Measurements from ENCODE around the gene CPT1C. TPM values are rescaled to one million over a fixed set of nuclear protein-coding genes. Genes with fewer than 3 reads are reported as not detected.

CPT1C gene
- total RNA-seq, 2 experiments from 2014 or later = 1.9 to 2.9 TPM

DNA sequence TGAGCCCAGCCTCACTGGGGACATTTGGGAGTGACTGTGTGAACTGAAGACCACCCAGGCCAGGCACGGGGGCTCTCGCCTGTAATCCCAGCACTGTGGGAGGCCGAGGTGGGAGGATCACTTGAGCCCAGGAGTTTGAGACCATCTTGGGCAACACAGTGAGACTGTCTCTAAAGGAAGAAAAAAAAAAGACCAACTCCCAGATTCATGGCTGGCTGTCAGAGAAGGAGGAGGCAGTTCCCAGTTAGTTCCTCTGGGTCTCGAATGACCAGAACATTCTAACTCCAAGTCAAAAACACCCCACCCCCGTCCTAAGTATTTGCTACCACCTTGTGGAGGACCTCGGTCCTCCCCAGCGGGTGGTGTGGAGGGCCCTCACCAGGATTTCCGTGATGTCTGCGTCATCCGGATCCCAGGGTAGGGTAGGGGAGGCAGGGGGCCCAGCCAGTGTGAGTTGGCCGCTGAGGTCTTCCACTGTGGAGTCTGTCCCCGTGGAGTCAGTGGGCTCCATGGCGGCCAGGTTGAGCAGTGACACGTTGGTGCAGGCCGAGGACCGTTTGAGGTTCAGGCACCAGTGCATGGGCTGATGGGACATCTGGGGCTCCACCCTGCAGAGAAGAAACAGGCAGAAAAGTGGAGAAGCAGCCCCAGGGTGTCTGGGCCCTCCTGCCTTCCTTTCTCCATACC lies 70.9 kb downstream of the CPT1C start:
- DNase-seq = no peak
- CTCF ChIA-PET = no interaction called here
- Mint-ChIP-seq H3K4me3 (peak overlapping the region; percentile 7), H3K27ac (peak overlapping the region; percentile 16), H3K9me3 (no peaks in the 10 kb centered on the region), H3K27me3 (no peaks in the 10 kb centered on the region), H3K36me3 (ENCODE audit: low read depth) (no peaks in the 10 kb centered on the region), H3K4me1 (peaks cover 12% of the 10 kb centered on the region)
- POLR2A ChIA-PET = interaction anchor here (1.4 kb wide), 1 partner anchor 15 kb away, joined by 3 read pairs; no protein-coding TSS in a partner anchor

DNA sequence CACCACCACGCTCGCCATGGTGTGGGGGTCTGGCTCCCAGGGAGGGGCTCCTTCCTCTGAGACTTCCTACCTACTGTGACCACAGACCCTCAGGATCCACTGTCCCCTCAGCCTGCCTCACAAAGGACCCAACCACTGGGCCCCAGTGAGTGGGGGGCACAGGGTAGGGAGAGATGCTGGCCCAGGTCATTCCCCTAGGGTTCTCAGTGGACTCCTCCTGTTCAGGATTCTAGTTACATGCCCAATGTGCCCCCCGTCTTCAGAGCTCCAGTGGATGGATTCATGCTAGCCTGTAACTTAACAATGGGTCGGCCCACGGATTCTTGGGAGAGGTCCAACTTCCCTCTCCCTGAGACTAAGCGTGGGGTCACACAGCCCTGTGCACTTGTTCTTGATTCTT lies 72.3 kb downstream of the CPT1C start, which contains the start of gene TSKS:
TSS of gene TSKS (minus strand) at position 77 of the 400 bp plus-strand sequence. CDS start at position 18, 59 bp downstream.
- Mint-ChIP-seq H3K27ac (peak within 1 kb of the TSS; percentile 16), H3K9me3 (no peaks in the 10 kb centered on the region), H3K4me1 (peaks cover 23% of the 10 kb centered on the region), H3K36me3 (ENCODE audit: low read depth) (peaks cover 3% of the 10 kb centered on the region), H3K27me3 (no peaks in the 10 kb centered on the region), H3K4me3 (no peak within 1 kb of the TSS)
- no peak for DNase-seq
- ChIA-PET CTCF (interaction anchor here (1.2 kb wide), 1 partner anchor 45 kb away, joined by 3 read pairs; no protein-coding TSS in a partner anchor), POLR2A (no interaction called here)

Other genes starting within 250 kb of the CPT1C start
- under 1 TPM; 0.30 to 0.43 TPM for gene SLC17A7, start 249.6 kb upstream of the CPT1C start, total RNA-seq
- 100 to 1,000 TPM; 168 to 170 TPM for gene PIH1D1, start 239.3 kb upstream of the CPT1C start, total RNA-seq
- 10 to 100 TPM; 34.1 to 36.6 TPM for gene ALDH16A1, start 237.9 kb upstream of the CPT1C start, total RNA-seq
- gene FLT3LG, start 216.9 kb upstream of the CPT1C start, total RNA-seq = 100 to 1,000 TPM; 187 to 197 TPM
- 1,000 to 10,000 TPM; 2,417 to 2,463 TPM for gene RPL13A, start 203.5 kb upstream of the CPT1C start, total RNA-seq
- 1,000 to 10,000 TPM; 2,194 to 2,385 TPM for gene RPS11, start 194.7 kb upstream of the CPT1C start, total RNA-seq
- gene FCGRT, start 178.5 kb upstream of the CPT1C start, total RNA-seq = 10 to 100 TPM; 10.2 to 11.1 TPM
- gene RCN3, start 163.1 kb upstream of the CPT1C start, total RNA-seq = 1 to 10 TPM; 1.8 to 2.0 TPM
- gene NOSIP, start 110.6 kb upstream of the CPT1C start, total RNA-seq = 100 to 1,000 TPM; 162 to 163 TPM
- 1 to 10 TPM; 1.0 to 1.1 TPM for gene PRRG2, start 109.8 kb upstream of the CPT1C start, total RNA-seq
- gene PRR12, start 99.9 kb upstream of the CPT1C start, total RNA-seq = 10 to 100 TPM; 33.0 to 36.2 TPM
- 10 to 100 TPM; 17.8 to 18.1 TPM for gene RRAS, start 51.0 kb upstream of the CPT1C start, total RNA-seq
- 10 to 100 TPM; 65.3 to 66.4 TPM for gene SCAF1, start 48.9 kb upstream of the CPT1C start, total RNA-seq
- gene IRF3, start 25.3 kb upstream of the CPT1C start, total RNA-seq = 100 to 1,000 TPM; 163 to 174 TPM
- 10 to 100 TPM; 71.2 to 74.3 TPM for gene BCL2L12, start 25.2 kb upstream of the CPT1C start, total RNA-seq
- 100 to 1,000 TPM; 103 to 108 TPM for gene PRMT1, start 13.8 kb upstream of the CPT1C start, total RNA-seq
- 1 to 10 TPM; 2.6 to 2.9 TPM for gene ADM5, start 1.5 kb upstream of the CPT1C start, total RNA-seq
- under 1 TPM; 0.63 to 0.86 TPM for gene TSKS, start 72.2 kb downstream of the CPT1C start, total RNA-seq
- 10 to 100 TPM; 78.0 to 79.2 TPM for gene AP2A1, start 75.9 kb downstream of the CPT1C start, total RNA-seq
- 10 to 100 TPM; 13.7 to 13.9 TPM for gene FUZ, start 122.2 kb downstream of the CPT1C start, total RNA-seq
- gene MED25, start 127.2 kb downstream of the CPT1C start, total RNA-seq = 10 to 100 TPM; 65.3 to 67.9 TPM
- 10 to 100 TPM; 69.3 to 71.7 TPM for gene PTOV1, start 160.0 kb downstream of the CPT1C start, total RNA-seq
- gene PNKP, start 176.5 kb downstream of the CPT1C start, total RNA-seq = 100 to 1,000 TPM; 121 to 129 TPM
- 10 to 100 TPM; 20.2 to 23.0 TPM for gene AKT1S1, start 186.2 kb downstream of the CPT1C start, total RNA-seq
- gene TBC1D17, start 186.6 kb downstream of the CPT1C start, total RNA-seq = 10 to 100 TPM; 42.3 to 47.6 TPM
- 10 to 100 TPM; 25.7 to 26.4 TPM for gene IL4I1, start 205.8 kb downstream of the CPT1C start, total RNA-seq
- gene ATF5, start 238.1 kb downstream of the CPT1C start, total RNA-seq = 10 to 100 TPM; 19.6 to 20.0 TPM
- 100 to 1,000 TPM; 113 to 114 TPM for gene NUP62, start 238.4 kb downstream of the CPT1C start, total RNA-seq

Measured in activated CD4-positive, alpha-beta memory T cell treated with anti-CD3 and anti-CD28 coated beads, Interleukin-2, amount 10 ng/mL, durations not matched to agents 7 days and 5 days (primary cell).